ENCODE results near the gene AFF3.

The AFF3 gene

GRCh38 chr2:99878581-99879350, 263.6 kb downstream of the AFF3 start:
- no peaks in the 10 kb centered on the region for H3K27me3 ChIP-seq (ENCODE audit: insufficient read depth, poor library complexity, severe bottlenecking)
- H3K36me3 ChIP-seq (ENCODE audit: low read depth): no peaks in the 10 kb centered on the region
- ATAC-seq (ENCODE audit: low read depth) (no peak), DNase-seq (ENCODE audit: low spot score) (no peak)
- no peaks in the 10 kb centered on the region for H3K9me3 ChIP-seq (ENCODE audit: severe bottlenecking)
- H3K27ac ChIP-seq (ENCODE audit: poor library complexity, severe bottlenecking): peak overlapping the region; percentile 48
- TF ChIP-seq CTCF (IDR thresholded peaks at IDR 0.05; ENCODE audit: poor library complexity, severe bottlenecking): no peak
- H3K4me1 ChIP-seq (ENCODE audit: insufficient read depth, poor library complexity, severe bottlenecking): peaks cover 39% of the 10 kb centered on the region
- H3K4me3 ChIP-seq (ENCODE audit: severe bottlenecking): no peak overlapping the region

GRCh38 chr2:99877963-99878362, 264.4 kb downstream of the AFF3 start:
- Histone ChIP-seq H3K27me3 (ENCODE audit: insufficient read depth, poor library complexity, severe bottlenecking) (no peaks in the 10 kb centered on the region), H3K27ac (ENCODE audit: poor library complexity, severe bottlenecking) (peak overlapping the region; percentile 48), H3K4me3 (ENCODE audit: severe bottlenecking) (no peak overlapping the region), H3K9me3 (ENCODE audit: severe bottlenecking) (no peaks in the 10 kb centered on the region), H3K36me3 (ENCODE audit: low read depth) (no peaks in the 10 kb centered on the region), H3K4me1 (ENCODE audit: insufficient read depth, poor library complexity, severe bottlenecking) (peaks cover 39% of the 10 kb centered on the region)
- ATAC-seq (ENCODE audit: low read depth) (no peak), DNase-seq (ENCODE audit: low spot score) (no peak)
- TF ChIP-seq CTCF (IDR thresholded peaks at IDR 0.05; ENCODE audit: poor library complexity, severe bottlenecking): no peak

GRCh38 chr2:99876956-99877355, 265.4 kb downstream of the AFF3 start:
- no peaks in the 10 kb centered on the region for H3K27me3 ChIP-seq (ENCODE audit: insufficient read depth, poor library complexity, severe bottlenecking)
- no peaks in the 10 kb centered on the region for H3K36me3 ChIP-seq (ENCODE audit: low read depth)
- ATAC-seq (ENCODE audit: low read depth): no peak
- no peak overlapping the region for H3K27ac ChIP-seq (ENCODE audit: poor library complexity, severe bottlenecking)
- H3K4me1 ChIP-seq (ENCODE audit: insufficient read depth, poor library complexity, severe bottlenecking): peaks cover 35% of the 10 kb centered on the region
- no peak overlapping the region for H3K4me3 ChIP-seq (ENCODE audit: severe bottlenecking)
- no peak for DNase-seq (ENCODE audit: low spot score)
- no peaks in the 10 kb centered on the region for H3K9me3 ChIP-seq (ENCODE audit: severe bottlenecking)
- no peak for TF ChIP-seq CTCF (IDR thresholded peaks at IDR 0.05; ENCODE audit: poor library complexity, severe bottlenecking)

GRCh38 chr2:99875627-99876201, 266.7 kb downstream of the AFF3 start:
- TF ChIP-seq CTCF (IDR thresholded peaks at IDR 0.05; ENCODE audit: poor library complexity, severe bottlenecking): no peak
- ATAC-seq (ENCODE audit: low read depth): no peak
- H3K27me3 ChIP-seq (ENCODE audit: insufficient read depth, poor library complexity, severe bottlenecking): no peaks in the 10 kb centered on the region
- H3K4me3 ChIP-seq (ENCODE audit: severe bottlenecking): no peak overlapping the region
- DNase-seq (ENCODE audit: low spot score): no peak
- H3K27ac ChIP-seq (ENCODE audit: poor library complexity, severe bottlenecking): no peak overlapping the region
- no peaks in the 10 kb centered on the region for H3K36me3 ChIP-seq (ENCODE audit: low read depth)
- peaks cover 23% of the 10 kb centered on the region for H3K4me1 ChIP-seq (ENCODE audit: insufficient read depth, poor library complexity, severe bottlenecking)
- H3K9me3 ChIP-seq (ENCODE audit: severe bottlenecking): no peaks in the 10 kb centered on the region

GRCh38 chr2:99868260-99868659, 274.1 kb downstream of the AFF3 start:
- TF ChIP-seq CTCF (IDR thresholded peaks at IDR 0.05; ENCODE audit: poor library complexity, severe bottlenecking): no peak
- ATAC-seq (ENCODE audit: low read depth) (no peak), DNase-seq (ENCODE audit: low spot score) (no peak)
- no peaks in the 10 kb centered on the region for H3K9me3 ChIP-seq (ENCODE audit: severe bottlenecking)
- peaks cover 6% of the 10 kb centered on the region for H3K4me1 ChIP-seq (ENCODE audit: insufficient read depth, poor library complexity, severe bottlenecking)
- no peaks in the 10 kb centered on the region for H3K36me3 ChIP-seq (ENCODE audit: low read depth)
- H3K27me3 ChIP-seq (ENCODE audit: insufficient read depth, poor library complexity, severe bottlenecking): no peaks in the 10 kb centered on the region
- no peak overlapping the region for H3K4me3 ChIP-seq (ENCODE audit: severe bottlenecking)
- H3K27ac ChIP-seq (ENCODE audit: poor library complexity, severe bottlenecking): no peak overlapping the region

All from RWPE2 (cell line).